GM04504 (cell line): ENCODE results near the gene GCNT2.
A peak's percentile ranks its signal among the peaks of the same experiment; 100 is the strongest.
"Not testable (repeated sequence)": the region's sequence is repeated elsewhere in the genome, so short reads cannot be mapped to it uniquely, and the experiment has no call there.

Source experiments
- DNase-seq: peaks from one replicate; pipeline ENCODE4 v3.0.0-alpha.2; 2012; ENCODE audit warnings: low read depth

The GCNT2 gene

GRCh38 chr6:10612161-10612560 is 91.0 kb downstream of the GCNT2 start:
- no peak for DNase-seq

GRCh38 chr6:10613077-10613476 is 91.9 kb downstream of the GCNT2 start:
- DNase-seq, result no peak

- DNase-seq, result no peak
Measured at GRCh38 chr6:10613723-10614122, 92.6 kb downstream of the GCNT2 start.

GRCh38 chr6:10615675-10616074 is 94.5 kb downstream of the GCNT2 start:
- DNase-seq, result no peak

- not testable (repeated sequence) for DNase-seq
Measured at GRCh38 chr6:10616266-10616665, 95.1 kb downstream of the GCNT2 start.

- DNase-seq, result no peak
Measured at GRCh38 chr6:10617008-10617696, 96.0 kb downstream of the GCNT2 start.

GRCh38 chr6:10618409-10618808 is 97.3 kb downstream of the GCNT2 start:
- DNase-seq, result no peak

- no peak for DNase-seq
Measured at GRCh38 chr6:10621213-10621612, 100.1 kb downstream of the GCNT2 start.

- DNase-seq, result no peak
Measured at GRCh38 chr6:10621847-10622246, 100.7 kb downstream of the GCNT2 start.

GRCh38 chr6:10624836-10625235 is 103.7 kb downstream of the GCNT2 start:
- no peak for DNase-seq

GRCh38 chr6:10626154-10626741 is 105.1 kb downstream of the GCNT2 start:
- no peak for DNase-seq

GRCh38 chr6:10627800-10628199 is 106.6 kb downstream of the GCNT2 start:
- DNase-seq, result no peak

- no peak for DNase-seq
Measured at GRCh38 chr6:10630178-10630577, 109.0 kb downstream of the GCNT2 start.

GRCh38 chr6:10633216-10633615 is 112.1 kb downstream of the GCNT2 start:
- DNase-seq, result peak; percentile 18

- no peak for DNase-seq
Measured at GRCh38 chr6:10640412-10640811, 119.3 kb downstream of the GCNT2 start.

GRCh38 chr6:10641528-10641927 is 120.4 kb downstream of the GCNT2 start:
- DNase-seq, result no peak

GRCh38 chr6:10643201-10643651 is 122.1 kb downstream of the GCNT2 start:
- DNase-seq, result no peak

GRCh38 chr6:10644225-10644624 is 123.1 kb downstream of the GCNT2 start:
- DNase-seq, result no peak

- no peak for DNase-seq
Measured at GRCh38 chr6:10655508-10656055, 134.4 kb downstream of the GCNT2 start.

GRCh38 chr6:10658910-10659698 is 138.0 kb downstream of the GCNT2 start:
- no peak for DNase-seq

- no peak for DNase-seq
Measured at GRCh38 chr6:10659699-10660348, 138.7 kb downstream of the GCNT2 start.
